Stimulated activated memory B cell treated with anti-CD40 and anti-IgM and Interleukin-4, amounts not matched to agents 10 μg/mL and 1 μg/mL and 100 μg/mL, for 72 hours (primary cell): Measurements from ENCODE around the gene SHISAL2B.
A peak's percentile ranks its signal among the peaks of the same experiment; 100 is the strongest.
"Not testable (repeated sequence)": the region's sequence is repeated elsewhere in the genome, so short reads cannot be mapped to it uniquely, and the experiment has no call there.

ENCODE experiments used
- ATAC-seq: fragments of 150-1000 bp; cut with Tn5 transposase; 2 replicates; pipeline ENCODE4 v1.10.0; 2021
- H3K27ac Mint-ChIP-seq: one replicate; pipeline ENCODE4 v1.8.0; 2022; ENCODE audit warnings: mild to moderate bottlenecking, mixed read lengths
- H3K27me3 Mint-ChIP-seq: one replicate; pipeline ENCODE4 v1.8.0; 2022; ENCODE audit warnings: mixed read lengths
- H3K36me3 Mint-ChIP-seq: one replicate; pipeline ENCODE4 v1.8.0; 2022; ENCODE audit warnings: mixed read lengths
- H3K4me1 Mint-ChIP-seq: one replicate; pipeline ENCODE4 v1.8.0; 2022; ENCODE audit warnings: mixed read lengths
- H3K4me3 Mint-ChIP-seq: one replicate; pipeline ENCODE4 v1.8.0; 2022; ENCODE audit warnings: mild to moderate bottlenecking, moderate library complexity, mixed read lengths
- H3K9me3 Mint-ChIP-seq: one replicate; pipeline ENCODE4 v1.8.0; 2022; ENCODE audit warnings: mixed read lengths

The SHISAL2B gene

GRCh38 chr5:64682608-64683007 lies 7.7 kb upstream of the SHISAL2B start:
- no peaks in the 10 kb centered on the region for H3K4me1 Mint-ChIP-seq
- no peak for ATAC-seq
- peaks cover 12% of the 10 kb centered on the region for H3K27me3 Mint-ChIP-seq
- no peaks in the 10 kb centered on the region for H3K9me3 Mint-ChIP-seq
- no peak overlapping the region for H3K27ac Mint-ChIP-seq
- no peak overlapping the region for H3K4me3 Mint-ChIP-seq
- H3K36me3 Mint-ChIP-seq = no peaks in the 10 kb centered on the region

- H3K4me3 Mint-ChIP-seq = no peak overlapping the region
- H3K36me3 Mint-ChIP-seq = no peaks in the 10 kb centered on the region
- no peak overlapping the region for H3K27ac Mint-ChIP-seq
- no peak for ATAC-seq
- no peaks in the 10 kb centered on the region for H3K9me3 Mint-ChIP-seq
- peaks cover 11% of the 10 kb centered on the region for H3K4me1 Mint-ChIP-seq
- H3K27me3 Mint-ChIP-seq = peaks cover 31% of the 10 kb centered on the region
Measured at GRCh38 chr5:64685866-64686265, 4.4 kb upstream of the SHISAL2B start.

- Mint-ChIP-seq H3K4me3 (no peak overlapping the region), H3K27ac (no peak overlapping the region), H3K9me3 (no peaks in the 10 kb centered on the region), H3K27me3 (peaks cover 43% of the 10 kb centered on the region), H3K4me1 (peaks cover 11% of the 10 kb centered on the region), H3K36me3 (no peaks in the 10 kb centered on the region)
- no peak for ATAC-seq
Measured at GRCh38 chr5:64688391-64688790, 1.9 kb upstream of the SHISAL2B start.

GRCh38 chr5:64688965-64689364 lies 1.3 kb upstream of the SHISAL2B start:
- H3K27ac Mint-ChIP-seq = no peak overlapping the region
- H3K4me1 Mint-ChIP-seq = peaks cover 11% of the 10 kb centered on the region
- no peak for ATAC-seq
- no peak overlapping the region for H3K4me3 Mint-ChIP-seq
- no peaks in the 10 kb centered on the region for H3K36me3 Mint-ChIP-seq
- no peaks in the 10 kb centered on the region for H3K9me3 Mint-ChIP-seq
- peaks cover 43% of the 10 kb centered on the region for H3K27me3 Mint-ChIP-seq

GRCh38 chr5:64690104-64690416 lies 243 bp upstream of the SHISAL2B start:
- H3K9me3 Mint-ChIP-seq = no peaks in the 10 kb centered on the region
- H3K27me3 Mint-ChIP-seq = peaks cover 43% of the 10 kb centered on the region
- peak overlapping the region; percentile 50 for H3K4me3 Mint-ChIP-seq
- ATAC-seq = no peak
- H3K36me3 Mint-ChIP-seq = no peaks in the 10 kb centered on the region
- no peak overlapping the region for H3K27ac Mint-ChIP-seq
- H3K4me1 Mint-ChIP-seq = peaks cover 11% of the 10 kb centered on the region

- Mint-ChIP-seq H3K27me3 (peaks cover 43% of the 10 kb centered on the region), H3K27ac (no peak overlapping the region), H3K4me1 (peaks cover 11% of the 10 kb centered on the region), H3K9me3 (no peaks in the 10 kb centered on the region), H3K36me3 (no peaks in the 10 kb centered on the region), H3K4me3 (no peak overlapping the region)
- ATAC-seq = no peak
Measured at GRCh38 chr5:64691291-64691690, 988 bp downstream of the SHISAL2B start.

- Mint-ChIP-seq H3K36me3 (no peaks in the 10 kb centered on the region), H3K27me3 (peaks cover 33% of the 10 kb centered on the region), H3K27ac (no peak overlapping the region), H3K9me3 (peaks cover 9% of the 10 kb centered on the region), H3K4me3 (no peak overlapping the region), H3K4me1 (peaks cover 11% of the 10 kb centered on the region)
- ATAC-seq = no peak
Measured at GRCh38 chr5:64693636-64694035, 3.3 kb downstream of the SHISAL2B start.

- not testable (repeated sequence) for H3K27ac Mint-ChIP-seq, H3K9me3 Mint-ChIP-seq, H3K4me3 Mint-ChIP-seq, H3K36me3 Mint-ChIP-seq, ATAC-seq, H3K27me3 Mint-ChIP-seq, H3K4me1 Mint-ChIP-seq
Measured at GRCh38 chr5:64696414-64696813, 6.1 kb downstream of the SHISAL2B start.

GRCh38 chr5:64700765-64701164 lies 10.5 kb downstream of the SHISAL2B start:
- peaks cover 9% of the 10 kb centered on the region for H3K9me3 Mint-ChIP-seq
- H3K4me3 Mint-ChIP-seq = no peak overlapping the region
- ATAC-seq = no peak
- no peaks in the 10 kb centered on the region for H3K36me3 Mint-ChIP-seq
- no peak overlapping the region for H3K27ac Mint-ChIP-seq
- H3K27me3 Mint-ChIP-seq = peaks cover 16% of the 10 kb centered on the region
- no peaks in the 10 kb centered on the region for H3K4me1 Mint-ChIP-seq

GRCh38 chr5:64706074-64706473 lies 15.8 kb downstream of the SHISAL2B start:
- not testable (repeated sequence) for H3K4me1 Mint-ChIP-seq, H3K9me3 Mint-ChIP-seq, H3K27ac Mint-ChIP-seq, ATAC-seq, H3K36me3 Mint-ChIP-seq, H3K4me3 Mint-ChIP-seq
- peaks cover 27% of the 10 kb centered on the region for H3K27me3 Mint-ChIP-seq

GRCh38 chr5:64707191-64707590 lies 16.9 kb downstream of the SHISAL2B start:
- no peak overlapping the region for H3K27ac Mint-ChIP-seq
- ATAC-seq = no peak
- no peaks in the 10 kb centered on the region for H3K9me3 Mint-ChIP-seq
- no peaks in the 10 kb centered on the region for H3K4me1 Mint-ChIP-seq
- H3K36me3 Mint-ChIP-seq = no peaks in the 10 kb centered on the region
- H3K4me3 Mint-ChIP-seq = no peak overlapping the region
- peaks cover 27% of the 10 kb centered on the region for H3K27me3 Mint-ChIP-seq

GRCh38 chr5:64714495-64714894 lies 24.2 kb downstream of the SHISAL2B start:
- ATAC-seq, H3K36me3 Mint-ChIP-seq, H3K4me3 Mint-ChIP-seq, H3K4me1 Mint-ChIP-seq, H3K9me3 Mint-ChIP-seq, H3K27ac Mint-ChIP-seq, H3K27me3 Mint-ChIP-seq: not testable (repeated sequence)

GRCh38 chr5:64722588-64722987 lies 32.3 kb downstream of the SHISAL2B start:
- H3K4me3 Mint-ChIP-seq = no peak overlapping the region
- no peaks in the 10 kb centered on the region for H3K9me3 Mint-ChIP-seq
- H3K27ac Mint-ChIP-seq = no peak overlapping the region
- no peaks in the 10 kb centered on the region for H3K4me1 Mint-ChIP-seq
- no peaks in the 10 kb centered on the region for H3K27me3 Mint-ChIP-seq
- no peak for ATAC-seq
- H3K36me3 Mint-ChIP-seq = peaks cover 25% of the 10 kb centered on the region

- no peak for ATAC-seq
- Mint-ChIP-seq H3K4me3 (no peak overlapping the region), H3K27me3 (no peaks in the 10 kb centered on the region), H3K9me3 (no peaks in the 10 kb centered on the region), H3K4me1 (no peaks in the 10 kb centered on the region), H3K36me3 (peaks cover 46% of the 10 kb centered on the region), H3K27ac (no peak overlapping the region)
Measured at GRCh38 chr5:64727150-64727549, 36.8 kb downstream of the SHISAL2B start.

- H3K27me3 Mint-ChIP-seq = no peaks in the 10 kb centered on the region
- no peaks in the 10 kb centered on the region for H3K9me3 Mint-ChIP-seq
- no peak overlapping the region for H3K27ac Mint-ChIP-seq
- H3K4me3 Mint-ChIP-seq = no peak overlapping the region
- no peak for ATAC-seq
- no peaks in the 10 kb centered on the region for H3K4me1 Mint-ChIP-seq
- peaks cover 28% of the 10 kb centered on the region for H3K36me3 Mint-ChIP-seq
Measured at GRCh38 chr5:64742411-64742810, 52.1 kb downstream of the SHISAL2B start.

- ATAC-seq = no peak
- Mint-ChIP-seq H3K4me1 (no peaks in the 10 kb centered on the region), H3K27me3 (no peaks in the 10 kb centered on the region), H3K4me3 (no peak overlapping the region), H3K27ac (no peak overlapping the region), H3K9me3 (no peaks in the 10 kb centered on the region), H3K36me3 (peaks cover 28% of the 10 kb centered on the region)
Measured at GRCh38 chr5:64742821-64743220, 52.5 kb downstream of the SHISAL2B start.

GRCh38 chr5:64744914-64745313 lies 54.6 kb downstream of the SHISAL2B start:
- H3K9me3 Mint-ChIP-seq = no peaks in the 10 kb centered on the region
- H3K36me3 Mint-ChIP-seq = peaks cover 24% of the 10 kb centered on the region
- no peaks in the 10 kb centered on the region for H3K4me1 Mint-ChIP-seq
- H3K27ac Mint-ChIP-seq = no peak overlapping the region
- no peaks in the 10 kb centered on the region for H3K27me3 Mint-ChIP-seq
- no peak overlapping the region for H3K4me3 Mint-ChIP-seq
- no peak for ATAC-seq
